HG03039 (cell line): ENCODE results near the gene JAKMIP1.

ENCODE experiments used
- ATAC-seq: cut with Tn5 transposase; IDR thresholded peaks from one replicate; pipeline ENCODE4 v1.9.1; 2021; ENCODE audit warnings: mild to moderate bottlenecking, moderate library complexity; ENCODE audit not compliant: unreplicated experiment

Gene JAKMIP1

GRCh38 chr4:5976431-5976830 lies 223.9 kb downstream of the JAKMIP1 start:
- ATAC-seq: no peak
